Caco-2 (cell line): ENCODE measurements around the gene TENM4. TPM values are rescaled to one million over a fixed set of nuclear protein-coding genes. Genes with fewer than 3 reads are reported as not detected.

Experiments
- BruUV-seq: library from RNA; stranded (reverse); fragments of 400-500 nt; replicated peaks from 2 replicates; lab custom pipeline; 2021; lab: Mats Ljungman, UMichigan
- CTCF ChIA-PET: fragments of 300-600 bp; sonication (Branson Sonifier 250); formaldehyde crosslinking; loops from one replicate; lab custom pipeline; 2022; ENCODE audit warnings: antibody characterized with exemption; lab: Charles Lee
- POLR2A ChIA-PET: fragments of 300-600 bp; sonication (Branson Sonifier 250); formaldehyde crosslinking; loops from one replicate; lab custom pipeline; 2022; ENCODE audit warnings: antibody characterized with exemption; lab: Charles Lee
- DNase-seq, 2 experiments: peaks; one replicate each; pipeline versions ENCODE4 v3.0.0 to v3.0.0-alpha.2; 2020 to 2022
- H3K27me3 ChIP-seq: replicated peaks from 2 replicates; pipeline ENCODE4 v1.6.0; 2011; ENCODE audit warnings: low read length; ENCODE audit not compliant: control insufficient read depth, insufficient read depth
- H3K36me3 ChIP-seq: 2 replicates; pipeline ENCODE4 v1.5.1; 2011; ENCODE audit warnings: low read length; ENCODE audit not compliant: control insufficient read depth, insufficient read depth
- H3K4me1 ChIP-seq: fragments of 250-450 bp; sonication (Bioruptor Pico); 2 replicates; pipeline ENCODE4 v1.5.1; 2020; ENCODE audit warnings: mild to moderate bottlenecking
- H3K4me3 ChIP-seq: 2 replicates; pipeline ENCODE4 v1.5.1; 2011; ENCODE audit warnings: low read depth, mild to moderate bottlenecking, control low read depth, low read length
- H3K9me3 ChIP-seq: fragments of 250-450 bp; sonication (Bioruptor Pico); 2 replicates; pipeline ENCODE4 v1.5.1; 2020; ENCODE audit warnings: mild to moderate bottlenecking, moderate library complexity
- H3K27ac Mint-ChIP-seq: one replicate; pipeline ENCODE4 v1.8.0; 2022; ENCODE audit warnings: mixed read lengths; ENCODE audit not compliant: unreplicated experiment
- H3K27me3 Mint-ChIP-seq: one replicate; pipeline ENCODE4 v1.8.0; 2022; ENCODE audit warnings: mixed read lengths; ENCODE audit not compliant: insufficient read depth, unreplicated experiment
- H3K36me3 Mint-ChIP-seq: one replicate; pipeline ENCODE4 v1.8.0; 2022; ENCODE audit warnings: mild to moderate bottlenecking, mixed read lengths; ENCODE audit not compliant: insufficient read depth, unreplicated experiment
- H3K4me1 Mint-ChIP-seq: one replicate; pipeline ENCODE4 v1.8.0; 2022; ENCODE audit warnings: low read depth, mixed read lengths; ENCODE audit not compliant: unreplicated experiment
- H3K4me3 Mint-ChIP-seq: one replicate; pipeline ENCODE4 v1.8.0; 2022; ENCODE audit warnings: mild to moderate bottlenecking, moderate library complexity, mixed read lengths; ENCODE audit not compliant: unreplicated experiment
- H3K9me3 Mint-ChIP-seq: one replicate; pipeline ENCODE4 v1.8.0; 2022; ENCODE audit warnings: mixed read lengths; ENCODE audit not compliant: unreplicated experiment
- intact Hi-C: fragments of 100-400 bp; cut with micrococcal nuclease; formaldehyde crosslinking; loops from one replicate; pipeline ENCODE4 v1.10.0; 2022; ENCODE audit not compliant: unreplicated experiment
- total RNA-seq: library from RNA; stranded (reverse); gene quantifications from 2 replicates; pipeline ENCODE4 v1.2.3, GENCODE V29; 2022
- TF ChIP-seq, protein P1 (sequence below), 2 experiments: fragments of 200-600 bp in 1 of 2; IDR thresholded peaks; 1 replicate in 1 of 2; 2 replicates in 1 of 2; pipeline versions ENCODE4 v1.5.1 to v1.8.0; 2011 to 2022; ENCODE audit warnings: antibody characterized with exemption in 1 of 2, control low read depth in 1 of 2, inconsistent platforms in 1 of 2, low read depth in 1 of 2, low read length in 1 of 2, mild to moderate bottlenecking in 1 of 2, moderate library complexity in 1 of 2; ENCODE audit not compliant: insufficient read depth in 1 of 2, severe bottlenecking in 1 of 2, unreplicated experiment in 1 of 2

The TENM4 gene
- total RNA-seq, 1 experiment from 2014 or later = 1.1 TPM

DNA sequence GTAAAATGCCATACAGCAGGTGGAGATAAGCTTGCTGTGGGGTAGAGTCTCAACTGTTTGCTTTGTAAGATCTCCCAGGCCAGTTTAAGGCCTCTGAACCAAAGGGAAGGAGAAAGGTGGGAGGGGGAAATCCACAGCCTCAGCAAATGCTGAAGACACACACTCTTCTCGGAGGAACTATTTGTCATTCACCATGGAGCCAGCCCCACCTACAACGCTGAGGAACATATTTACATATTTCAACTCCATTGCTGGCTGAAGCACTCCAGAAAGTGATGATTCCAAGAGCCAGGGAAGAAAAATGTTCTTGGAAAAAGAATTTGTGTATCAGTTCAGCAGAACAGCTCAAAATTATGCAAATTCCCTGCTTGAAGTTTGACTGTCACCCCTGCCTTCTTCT lies 6.5 kb downstream of the TENM4 start:
- Mint-ChIP-seq H3K4me3 (no peak overlapping the region), H3K36me3 (no peaks in the 10 kb centered on the region), H3K27me3 (peaks cover 6% of the 10 kb centered on the region), H3K9me3 (no peaks in the 10 kb centered on the region), H3K4me1 (no peaks in the 10 kb centered on the region), H3K27ac (no peak overlapping the region)
- no peaks in the 10 kb centered on the region for H3K4me1 ChIP-seq
- no peak overlapping the region for H3K4me3 ChIP-seq
- TF ChIP-seq, protein P1, sequence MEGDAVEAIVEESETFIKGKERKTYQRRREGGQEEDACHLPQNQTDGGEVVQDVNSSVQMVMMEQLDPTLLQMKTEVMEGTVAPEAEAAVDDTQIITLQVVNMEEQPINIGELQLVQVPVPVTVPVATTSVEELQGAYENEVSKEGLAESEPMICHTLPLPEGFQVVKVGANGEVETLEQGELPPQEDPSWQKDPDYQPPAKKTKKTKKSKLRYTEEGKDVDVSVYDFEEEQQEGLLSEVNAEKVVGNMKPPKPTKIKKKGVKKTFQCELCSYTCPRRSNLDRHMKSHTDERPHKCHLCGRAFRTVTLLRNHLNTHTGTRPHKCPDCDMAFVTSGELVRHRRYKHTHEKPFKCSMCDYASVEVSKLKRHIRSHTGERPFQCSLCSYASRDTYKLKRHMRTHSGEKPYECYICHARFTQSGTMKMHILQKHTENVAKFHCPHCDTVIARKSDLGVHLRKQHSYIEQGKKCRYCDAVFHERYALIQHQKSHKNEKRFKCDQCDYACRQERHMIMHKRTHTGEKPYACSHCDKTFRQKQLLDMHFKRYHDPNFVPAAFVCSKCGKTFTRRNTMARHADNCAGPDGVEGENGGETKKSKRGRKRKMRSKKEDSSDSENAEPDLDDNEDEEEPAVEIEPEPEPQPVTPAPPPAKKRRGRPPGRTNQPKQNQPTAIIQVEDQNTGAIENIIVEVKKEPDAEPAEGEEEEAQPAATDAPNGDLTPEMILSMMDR (IDR thresholded peaks at IDR 0.05; ENCODE audit: insufficient read depth in 1 of 2, low read depth in 1 of 2, low read length in 1 of 2, severe bottlenecking in 1 of 2, unreplicated experiment in 1 of 2) = no peak
- intact Hi-C loops = no loop called here
- no peaks in the 10 kb centered on the region for H3K36me3 ChIP-seq
- CTCF ChIA-PET = no interaction called here
- no peak for DNase-seq
- BruUV-seq = no TSS peak
- POLR2A ChIA-PET = no interaction called here
- H3K27me3 ChIP-seq = no peaks in the 10 kb centered on the region
- peaks cover 5% of the 10 kb centered on the region; the same call in 1 of the 2 replicates for H3K9me3 ChIP-seq

DNA sequence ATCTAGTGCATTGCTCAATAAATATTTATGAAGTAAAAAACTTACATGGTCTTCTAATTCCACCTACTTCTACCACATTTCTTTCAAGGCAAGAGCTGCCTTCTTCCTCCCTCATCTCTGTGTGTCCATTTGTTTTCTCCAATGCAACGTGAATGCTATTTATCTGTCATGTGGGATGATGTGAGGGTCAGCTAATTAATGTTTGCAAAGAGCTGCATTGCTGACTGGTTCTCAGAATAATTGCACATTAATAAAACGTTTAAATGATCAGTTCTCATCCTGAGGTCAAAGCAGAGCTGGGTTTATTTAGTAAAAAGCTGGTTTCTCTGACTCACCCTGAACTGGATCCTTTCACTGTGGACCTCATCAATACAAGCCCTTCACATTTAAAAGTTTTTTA lies 8.7 kb downstream of the TENM4 start:
- Histone ChIP-seq H3K9me3 (no peaks in the 10 kb centered on the region), H3K36me3 (no peaks in the 10 kb centered on the region), H3K4me3 (no peak overlapping the region), H3K27me3 (no peaks in the 10 kb centered on the region), H3K4me1 (no peaks in the 10 kb centered on the region)
- POLR2A ChIA-PET = no interaction called here
- no peaks in the 10 kb centered on the region for H3K4me1 Mint-ChIP-seq
- CTCF ChIA-PET = no interaction called here
- H3K4me3 Mint-ChIP-seq = no peak overlapping the region
- no peak overlapping the region for H3K27ac Mint-ChIP-seq
- H3K36me3 Mint-ChIP-seq = no peaks in the 10 kb centered on the region
- no peak for DNase-seq
- TF ChIP-seq, protein P1 (IDR thresholded peaks at IDR 0.05; ENCODE audit: insufficient read depth in 1 of 2, low read depth in 1 of 2, low read length in 1 of 2, severe bottlenecking in 1 of 2, unreplicated experiment in 1 of 2) = no peak
- no TSS peak for BruUV-seq
- intact Hi-C loops = no loop called here
- H3K9me3 Mint-ChIP-seq = no peaks in the 10 kb centered on the region
- H3K27me3 Mint-ChIP-seq = peaks cover 8% of the 10 kb centered on the region

DNA sequence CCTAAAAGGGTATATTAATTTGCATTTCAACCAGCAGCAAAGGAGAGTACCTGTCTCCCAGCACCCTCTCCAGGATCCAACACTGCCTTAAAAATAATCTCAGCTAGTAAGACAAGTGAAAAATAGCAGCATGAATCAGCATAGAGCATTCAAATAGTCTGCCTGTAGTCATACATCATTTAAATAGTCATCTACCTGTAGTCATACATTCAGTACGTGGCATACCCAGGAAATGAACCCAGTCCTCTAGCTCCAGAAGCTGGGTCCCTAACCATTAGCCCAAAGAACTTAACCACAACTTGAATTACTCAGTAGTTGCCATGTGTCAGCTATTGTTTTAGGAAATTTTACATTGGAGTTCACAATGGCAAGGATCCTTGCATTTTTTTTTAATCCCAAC lies 9.3 kb downstream of the TENM4 start:
- Histone ChIP-seq H3K4me3 (no peak overlapping the region), H3K9me3 (no peaks in the 10 kb centered on the region), H3K36me3 (no peaks in the 10 kb centered on the region), H3K27me3 (no peaks in the 10 kb centered on the region), H3K4me1 (no peaks in the 10 kb centered on the region)
- H3K36me3 Mint-ChIP-seq = no peaks in the 10 kb centered on the region
- H3K27ac Mint-ChIP-seq = no peak overlapping the region
- peaks cover 8% of the 10 kb centered on the region for H3K27me3 Mint-ChIP-seq
- DNase-seq = no peak
- no TSS peak for BruUV-seq
- TF ChIP-seq, protein P1 (IDR thresholded peaks at IDR 0.05; ENCODE audit: insufficient read depth in 1 of 2, low read depth in 1 of 2, low read length in 1 of 2, severe bottlenecking in 1 of 2, unreplicated experiment in 1 of 2) = no peak
- POLR2A ChIA-PET = no interaction called here
- CTCF ChIA-PET = no interaction called here
- H3K4me1 Mint-ChIP-seq = no peaks in the 10 kb centered on the region
- no peak overlapping the region for H3K4me3 Mint-ChIP-seq
- no peaks in the 10 kb centered on the region for H3K9me3 Mint-ChIP-seq
- intact Hi-C loops = no loop called here
